GM12878 (cell line): ENCODE measurements around the gene GRIK1. TPM values are rescaled to one million over a fixed set of nuclear protein-coding genes. Genes with fewer than 3 reads are reported as not detected.

Experiments used
- ATAC-seq: fragments of 200-7000 bp; cut with Tn5 transposase; 3 replicates; pipeline ENCODE4 v1.9.1; 2020; ENCODE audit warnings: mild to moderate bottlenecking, moderate library complexity
- BruUV-seq: library from RNA; stranded (reverse); fragments of 400-500 nt; replicated peaks from 2 replicates; lab custom pipeline; 2021; lab: Mats Ljungman, UMichigan
- CTCF ChIA-PET: fragments of 300-600 bp; sonication (Branson Sonifier 250); formaldehyde crosslinking; extraction: SDS; loops from one replicate; lab custom pipeline; 2021; ENCODE audit warnings: inconsistent platforms; lab: Yijun Ruan, JAX
- POLR2A ChIA-PET: fragments of 350-600 bp; formaldehyde crosslinking; extraction: SDS; loops from one replicate; lab custom pipeline; 2021; ENCODE audit warnings: inconsistent platforms; lab: Charles Lee
- RAD21 ChIA-PET: fragments of 300-600 bp; sonication (Branson Sonifier 250); formaldehyde crosslinking; loops from one replicate; lab custom pipeline; 2023; ENCODE audit warnings: antibody characterized with exemption; ENCODE audit not compliant: unreplicated experiment; lab: Charles Lee
- SMC1A ChIA-PET: fragments of 300-600 bp; sonication (Branson Sonifier 250); formaldehyde crosslinking; loops from one replicate; lab custom pipeline; 2023; ENCODE audit not compliant: unreplicated experiment, uncharacterized antibody; lab: Charles Lee
- DNase-seq: peaks from one replicate; pipeline ENCODE4 v3.0.0-alpha.2; 2011; ENCODE audit warnings: low read depth, low spot score
- FAIRE-seq: peaks from 3 replicates; lab custom pipeline; 2011; peaks lifted over from hg19 to GRCh38; lab: Jason Lieb, UNC
- H2AFZ ChIP-seq: 2 replicates; pipeline ENCODE4 v1.6.0; 2011; ENCODE audit warnings: low read depth, low read length, control low read depth; ENCODE audit not compliant: control insufficient read depth
- H3K27ac ChIP-seq: 2 replicates; pipeline ENCODE4 v1.5.1; 2011; ENCODE audit warnings: control low read depth; ENCODE audit not compliant: control insufficient read depth, insufficient read depth
- H3K27me3 ChIP-seq, 2 experiments: replicated peaks in 1 of 2; 2 replicates each; pipeline versions ENCODE4 v1.6.0 to v1.6.1; 2011; ENCODE audit warnings: low read length in 1 of 2; ENCODE audit not compliant: control insufficient read depth in 2 of 2, insufficient read depth in 2 of 2
- H3K36me3 ChIP-seq, 2 experiments: 2 replicates each; pipeline ENCODE4 v1.5.1; 2011; ENCODE audit warnings: low read length in 1 of 2; ENCODE audit not compliant: control insufficient read depth in 2 of 2, insufficient read depth in 2 of 2
- H3K4me1 ChIP-seq: 2 replicates; pipeline ENCODE4 v1.6.1; 2011; ENCODE audit warnings: mild to moderate bottlenecking, low read length, moderate library complexity, mixed read lengths; ENCODE audit not compliant: control insufficient read depth, insufficient read depth
- H3K4me2 ChIP-seq: 2 replicates; pipeline ENCODE4 v1.6.0; 2011; ENCODE audit warnings: control low read depth; ENCODE audit not compliant: control insufficient read depth, insufficient read depth
- H3K4me3 ChIP-seq: fragments of 200-600 bp; sonication (generic); 2 replicates; pipeline ENCODE4 v1.5.1; 2016
- H3K79me2 ChIP-seq: 2 replicates; pipeline ENCODE4 v1.6.0; 2011; ENCODE audit warnings: low read length; ENCODE audit not compliant: control insufficient read depth, insufficient read depth
- H3K9ac ChIP-seq: 2 replicates; pipeline ENCODE4 v1.8.0; 2011; ENCODE audit warnings: low read length, control low read depth, mixed read lengths; ENCODE audit not compliant: control insufficient read depth, insufficient read depth
- H3K9me3 ChIP-seq: replicated peaks from 3 replicates; pipeline ENCODE4 v1.5.1; 2011; ENCODE audit warnings: mild to moderate bottlenecking, low read length; ENCODE audit not compliant: control insufficient read depth, insufficient read depth
- H4K20me1 ChIP-seq: 2 replicates; pipeline ENCODE4 v1.6.0; 2011; ENCODE audit not compliant: control insufficient read depth, insufficient read depth
- BCLAF1 ChIP-seq: fragments of 450-650 bp; IDR thresholded peaks from 2 replicates; pipeline ENCODE4 v1.6.1; 2017; ENCODE audit warnings: antibody characterized with exemption, mild to moderate bottlenecking, moderate library complexity
- HDAC6 ChIP-seq: fragments of 200-600 bp; sonication (generic); IDR thresholded peaks from one replicate; pipeline ENCODE4 v1.8.0; 2017; ENCODE audit warnings: antibody characterized with exemption; ENCODE audit not compliant: unreplicated experiment
- JUNB ChIP-seq: IDR thresholded peaks from 2 replicates; pipeline ENCODE4 v1.6.1; 2016; ENCODE audit warnings: antibody characterized with exemption, mild to moderate bottlenecking
- KAT2A ChIP-seq: conservative IDR thresholded peaks from 2 replicates; pipeline ENCODE4 v1.6.1; 2011; ENCODE audit warnings: low read depth, low read length; ENCODE audit not compliant: control insufficient read depth
- SMC3 ChIP-seq: IDR thresholded peaks from 2 replicates; pipeline ENCODE4 v1.6.1; 2011; ENCODE audit warnings: low read length, improper control_type of control experiment, borderline replicate concordance
- USF1 ChIP-seq: IDR thresholded peaks from 2 replicates; pipeline ENCODE4 v1.6.1; 2011; ENCODE audit warnings: borderline replicate concordance, low read depth, mild to moderate bottlenecking, moderate library complexity, mixed read lengths, low read length; ENCODE audit not compliant: insufficient read depth; ENCODE audit errors: extremely low read length
- USF2 ChIP-seq: IDR thresholded peaks from 2 replicates; pipeline ENCODE4 v1.6.1; 2011; ENCODE audit warnings: low read depth, low read length, improper control_type of control experiment, borderline replicate concordance
- WGBS: methylation state at CpG from one replicate; pipeline ENCODE4 v1.1.6; 2016; ENCODE audit warnings: low lambda C conversion rate; ENCODE audit not compliant: insufficient replicate concordance, insufficient coverage; ENCODE audit errors: missing lambda C conversion rate; 5-methylcytosine and 5-hydroxymethylcytosine counted together
- in situ Hi-C: fragments of 300-500 bp; cut with MboI; formaldehyde crosslinking; loops from 9 replicates; pipeline ENCODE4 v1.14.3; 2018; ENCODE audit warnings: mixed read lengths
- intact Hi-C: fragments of 100-400 bp; cut with micrococcal nuclease; formaldehyde crosslinking; loops from one replicate; pipeline ENCODE4 v1.14.2; 2022; ENCODE audit not compliant: unreplicated experiment
- polyA plus RNA-seq, 11 experiments: library from polyadenylated mRNA; depleted of rRNA in 4 of 11; unstranded in 6 of 11; stranded (reverse) in 5 of 11; fragments of >200 nt; fragmentation: Nextera tagmentation in 4 of 11; fragmentation: Illumina TruSeq in 1 of 11; extraction: Ambion mirVana in 4 of 11; extraction: Trizol in 1 of 11; gene quantifications; 1 replicate in 1 of 11; 2 replicates in 10 of 11; pipeline versions ENCODE4 v1.2.1 to v1.2.3, GENCODE V29; 2011 to 2016; ENCODE audit warnings: inconsistent platforms in 2 of 11, missing spikeins in 2 of 11, low read depth in 1 of 11
- total RNA-seq, 4 experiments: library from RNA; depleted of rRNA in 3 of 4; stranded (reverse); fragments of >200 nt in 3 of 4; fragmentation: Illumina TruSeq in 1 of 4; extraction: Trizol in 1 of 4; gene quantifications; 2 replicates each; pipeline versions ENCODE4 v1.2.1 to v1.2.3, GENCODE V29; 2013 to 2021

GRIK1 gene
- total and polyA plus RNA-seq, 10 of the 15 experiments (the other 5 are each of a cell fraction or from before 2014, with no cell fraction given), result 0.05 to 0.13 (median 0.09) TPM; not detected in 7

DNA sequence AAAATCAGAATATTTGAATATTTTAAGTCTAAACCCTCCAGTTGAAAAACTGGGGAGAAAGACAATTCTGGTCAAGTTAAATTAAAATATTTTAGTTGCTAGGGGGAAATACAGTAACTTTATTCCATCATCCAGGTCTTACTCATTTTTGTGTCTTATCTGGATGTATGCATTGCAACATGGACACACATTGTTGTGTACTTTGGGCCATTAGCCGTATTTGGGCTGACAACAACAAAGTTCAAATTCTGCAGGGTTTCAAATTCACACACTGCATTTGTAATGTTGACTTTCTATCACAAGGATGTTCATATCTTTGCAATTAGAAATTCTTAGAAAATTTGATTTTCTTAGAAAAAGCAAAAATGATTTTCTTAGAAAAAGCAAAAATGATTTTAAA, 391.8 kb downstream of the GRIK1 start:
- SMC1A ChIA-PET, result no interaction called here
- RAD21 ChIA-PET, result no interaction called here
- POLR2A ChIA-PET, result no interaction called here
- no peak overlapping the region for H3K9ac ChIP-seq
- H2AFZ ChIP-seq, result no peak overlapping the region
- intact Hi-C loops (no loop called here), in situ Hi-C loops (no loop called here)
- TF ChIP-seq BCLAF1 (no peak), KAT2A (no peak), USF1 (no peak), JUNB (no peak), USF2 (no peak), SMC3 (no peak), HDAC6 (no peak)
- no peaks in the 10 kb centered on the region for H3K36me3 ChIP-seq
- no peaks in the 10 kb centered on the region for H3K79me2 ChIP-seq
- H3K4me2 ChIP-seq, result no peak overlapping the region
- no peaks in the 10 kb centered on the region for H3K4me1 ChIP-seq
- FAIRE-seq (no peak), DNase-seq (no peak), ATAC-seq (no peak)
- no peak overlapping the region for H3K4me3 ChIP-seq
- no peaks in the 10 kb centered on the region for H3K9me3 ChIP-seq
- H4K20me1 ChIP-seq, result no peaks in the 10 kb centered on the region
- no peak overlapping the region for H3K27ac ChIP-seq
- CTCF ChIA-PET, result no interaction called here
- no TSS peak for BruUV-seq
- WGBS, result 100% methylated on average over 1 of the region's 1 CpG
- H3K27me3 ChIP-seq, result no peaks in the 10 kb centered on the region
